ENCODE data around the gene SH3RF3. TPM values are rescaled to one million over a fixed set of nuclear protein-coding genes. Genes with fewer than 3 reads are reported as not detected.

The SH3RF3 gene
- total RNA-seq, 1 donor from 2014 or later, result 7.9 TPM

DNA sequence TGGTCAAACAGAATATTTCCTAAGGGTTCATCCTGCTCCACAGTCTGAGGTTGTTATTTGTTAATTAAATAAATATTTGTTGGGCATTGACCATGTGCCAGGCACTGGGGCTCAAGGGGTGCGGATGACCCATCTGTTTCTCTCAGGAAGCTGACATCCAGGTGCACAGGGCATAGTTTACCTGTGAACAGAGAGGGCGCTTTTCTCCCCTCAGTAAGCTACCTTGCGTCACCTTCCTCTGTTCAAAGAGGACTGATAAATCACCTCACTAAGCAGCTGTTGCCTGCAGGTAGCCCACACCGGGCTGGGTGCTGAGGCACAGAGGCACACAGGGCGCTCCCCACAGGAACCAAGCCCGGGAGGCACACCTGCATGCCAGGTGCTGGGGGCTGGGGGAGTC lies 41.6 kb downstream of the SH3RF3 start:
- no peak overlapping the region for H3K27ac ChIP-seq (replicated peaks)
- peaks cover 60% of the 10 kb centered on the region for H3K4me1 ChIP-seq
- TF ChIP-seq, protein P1, sequence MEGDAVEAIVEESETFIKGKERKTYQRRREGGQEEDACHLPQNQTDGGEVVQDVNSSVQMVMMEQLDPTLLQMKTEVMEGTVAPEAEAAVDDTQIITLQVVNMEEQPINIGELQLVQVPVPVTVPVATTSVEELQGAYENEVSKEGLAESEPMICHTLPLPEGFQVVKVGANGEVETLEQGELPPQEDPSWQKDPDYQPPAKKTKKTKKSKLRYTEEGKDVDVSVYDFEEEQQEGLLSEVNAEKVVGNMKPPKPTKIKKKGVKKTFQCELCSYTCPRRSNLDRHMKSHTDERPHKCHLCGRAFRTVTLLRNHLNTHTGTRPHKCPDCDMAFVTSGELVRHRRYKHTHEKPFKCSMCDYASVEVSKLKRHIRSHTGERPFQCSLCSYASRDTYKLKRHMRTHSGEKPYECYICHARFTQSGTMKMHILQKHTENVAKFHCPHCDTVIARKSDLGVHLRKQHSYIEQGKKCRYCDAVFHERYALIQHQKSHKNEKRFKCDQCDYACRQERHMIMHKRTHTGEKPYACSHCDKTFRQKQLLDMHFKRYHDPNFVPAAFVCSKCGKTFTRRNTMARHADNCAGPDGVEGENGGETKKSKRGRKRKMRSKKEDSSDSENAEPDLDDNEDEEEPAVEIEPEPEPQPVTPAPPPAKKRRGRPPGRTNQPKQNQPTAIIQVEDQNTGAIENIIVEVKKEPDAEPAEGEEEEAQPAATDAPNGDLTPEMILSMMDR (IDR thresholded peaks at IDR 0.05; ENCODE audit: borderline replicate concordance), result no peak

DNA sequence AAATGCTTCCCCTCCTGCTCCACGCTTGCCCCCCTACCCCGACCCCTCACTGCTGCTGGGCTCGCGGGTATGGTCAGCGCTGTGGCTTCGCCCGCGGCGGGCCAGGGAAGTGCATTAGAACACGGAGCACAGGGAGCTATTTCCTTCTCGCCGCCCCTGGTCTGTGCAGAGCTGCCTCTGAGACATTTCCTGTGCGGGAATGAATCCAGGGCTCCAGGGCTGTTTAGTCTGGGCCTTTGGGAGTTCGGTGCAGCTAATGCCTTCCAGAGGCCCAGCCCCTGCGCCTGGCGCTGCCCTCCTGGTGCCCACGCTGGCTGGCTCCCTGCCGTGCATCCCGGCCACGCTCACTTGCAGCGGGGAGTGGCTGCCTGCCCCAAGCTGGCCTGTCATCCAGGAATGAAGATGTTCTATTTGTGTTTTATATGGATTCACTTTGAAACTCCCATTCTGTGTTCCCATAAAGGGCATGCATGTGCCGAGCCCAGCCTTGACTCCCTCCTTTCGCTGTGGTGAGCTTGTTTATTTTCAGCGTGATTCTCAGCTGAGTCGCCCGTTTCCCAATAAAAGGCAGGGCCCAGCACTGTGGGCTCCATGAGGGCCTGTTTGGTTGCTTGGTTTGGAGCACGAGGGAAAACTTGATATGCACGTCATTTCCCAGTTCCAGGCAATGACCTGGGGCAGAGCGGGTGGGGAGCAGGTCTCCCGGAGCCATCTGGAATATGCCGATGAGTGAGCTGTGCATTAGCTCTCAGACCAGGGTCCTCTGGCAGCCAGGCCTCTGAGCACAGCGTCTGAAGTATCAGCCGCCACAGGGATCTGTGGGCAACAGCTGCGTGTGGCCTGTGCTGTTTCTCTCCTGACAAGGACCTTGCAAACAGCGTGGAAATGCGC lies 42.7 kb downstream of the SH3RF3 start:
- DNase-seq, result peak; percentile 42
- Histone ChIP-seq H3K4me3 (no peak overlapping the region), H3K9me3 (replicated peaks) (peaks cover 12% of the 10 kb centered on the region), H3K27ac (replicated peaks) (peak overlapping the region; percentile 90), H3K4me1 (peaks cover 60% of the 10 kb centered on the region), H3K27me3 (ENCODE audit: low read depth) (no peaks in the 10 kb centered on the region), H3K36me3 (no peaks in the 10 kb centered on the region)
- TF ChIP-seq, protein P1 (IDR thresholded peaks at IDR 0.05; ENCODE audit: borderline replicate concordance), result peak; percentile 44
- intact Hi-C loops (cut with micrococcal nuclease), result no loop called here

More for the DNA sequence above, 41.6 kb downstream of the SH3RF3 start:
- H3K27me3 ChIP-seq (ENCODE audit: low read depth), result no peaks in the 10 kb centered on the region
- H3K4me3 ChIP-seq, result no peak overlapping the region
- no peak for DNase-seq
- intact Hi-C loops (cut with micrococcal nuclease), result no loop called here
- H3K9me3 ChIP-seq (replicated peaks), result peaks cover 11% of the 10 kb centered on the region
- H3K36me3 ChIP-seq, result no peaks in the 10 kb centered on the region

DNA sequence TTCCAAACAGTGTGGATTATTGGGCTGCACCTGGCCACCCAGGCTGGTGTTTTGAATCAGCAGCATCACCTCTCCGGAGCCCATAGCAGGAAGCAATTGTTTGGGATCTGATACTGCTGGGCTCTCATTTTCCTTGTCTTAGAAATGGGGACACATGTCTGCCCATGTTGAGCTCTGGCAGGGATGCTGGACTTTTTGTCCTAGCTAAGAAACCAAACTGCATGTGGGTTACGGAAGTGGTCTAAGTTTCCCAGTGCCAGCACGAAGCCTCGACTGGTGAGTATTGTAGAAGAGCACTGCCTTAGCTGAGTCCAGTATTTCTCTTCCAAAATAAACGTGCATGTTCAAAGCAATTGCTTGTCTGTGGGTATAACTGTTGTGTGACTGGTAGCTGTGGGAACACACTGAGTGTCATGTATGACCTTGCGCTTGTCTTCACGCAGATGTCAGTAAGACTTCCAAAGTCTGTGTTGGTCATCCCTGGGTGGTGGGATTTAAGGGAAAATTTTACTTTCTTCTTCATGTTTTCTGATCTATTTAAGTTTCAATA lies 43.6 kb downstream of the SH3RF3 start:
- Histone ChIP-seq H3K4me3 (no peak overlapping the region), H3K27ac (replicated peaks) (peak overlapping the region; percentile 90), H3K27me3 (ENCODE audit: low read depth) (no peaks in the 10 kb centered on the region), H3K36me3 (no peaks in the 10 kb centered on the region), H3K4me1 (peaks cover 66% of the 10 kb centered on the region), H3K9me3 (replicated peaks) (peaks cover 12% of the 10 kb centered on the region)
- DNase-seq, result no peak
- intact Hi-C loops (cut with micrococcal nuclease), result no loop called here
- TF ChIP-seq, protein P1 (IDR thresholded peaks at IDR 0.05; ENCODE audit: borderline replicate concordance), result no peak

- TF ChIP-seq, protein P1 (IDR thresholded peaks at IDR 0.05; ENCODE audit: borderline replicate concordance), result no peak
- H3K36me3 ChIP-seq, result no peaks in the 10 kb centered on the region
- H3K4me1 ChIP-seq, result peaks cover 75% of the 10 kb centered on the region
- intact Hi-C loops (cut with micrococcal nuclease), result no loop called here
- H3K4me3 ChIP-seq, result peak overlapping the region; percentile 39
- no peaks in the 10 kb centered on the region for H3K27me3 ChIP-seq (ENCODE audit: low read depth)
- peaks cover 10% of the 10 kb centered on the region for H3K9me3 ChIP-seq (replicated peaks)
- peak overlapping the region; percentile 90 for H3K27ac ChIP-seq (replicated peaks)
- peak; percentile 70 for DNase-seq
Observed at GRCh38 chr2:109173311-109174171, 44.5 kb downstream of the SH3RF3 start.

DNA sequence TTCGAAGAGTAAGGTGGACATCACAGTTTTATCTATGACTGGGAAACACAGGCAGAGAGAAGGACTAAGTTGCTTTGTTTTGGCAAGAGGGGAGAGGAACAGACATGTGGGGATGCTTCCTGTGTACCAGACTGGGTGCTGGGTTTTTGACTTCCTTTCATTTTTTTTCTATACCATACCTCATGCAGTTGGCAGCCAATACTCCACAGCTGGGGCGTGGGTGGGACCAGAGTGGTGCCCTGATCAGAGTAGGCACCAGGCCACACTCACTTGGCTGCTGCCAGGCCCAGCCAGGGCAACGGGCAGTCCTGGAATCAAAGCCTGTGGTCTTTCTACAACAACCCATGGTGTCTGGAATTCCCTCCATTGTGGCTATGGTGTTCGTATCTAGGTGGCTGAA lies 45.2 kb downstream of the SH3RF3 start:
- Histone ChIP-seq H3K27me3 (ENCODE audit: low read depth) (no peaks in the 10 kb centered on the region), H3K4me3 (peak overlapping the region; percentile 39), H3K4me1 (peaks cover 77% of the 10 kb centered on the region), H3K27ac (replicated peaks) (peak overlapping the region; percentile 90), H3K36me3 (no peaks in the 10 kb centered on the region), H3K9me3 (replicated peaks) (peaks cover 10% of the 10 kb centered on the region)
- TF ChIP-seq, protein P1 (IDR thresholded peaks at IDR 0.05; ENCODE audit: borderline replicate concordance), result no peak
- intact Hi-C loops (cut with micrococcal nuclease), result no loop called here
- DNase-seq, result no peak

All from left ventricle myocardium inferior (tissue), 1 donor.